Measurements from ENCODE around the gene FAM13A.
A peak's percentile ranks its signal among the peaks of the same experiment; 100 is the strongest.
"Not testable (repeated sequence)": the region's sequence is repeated elsewhere in the genome, so short reads cannot be mapped to it uniquely, and the experiment has no call there.

FAM13A gene

GRCh38 chr4:89056953-89057398 is at the start of gene FAM13A:
TSS of gene FAM13A (minus strand) at chr4:89057185. CDS start at chr4:89056964, 221 bp downstream.
- DNase-seq, result peak; percentile 89

- no peak for DNase-seq
Observed at GRCh38 chr4:89105726-89106125, 48.7 kb upstream of the FAM13A start.

GRCh38 chr4:89101256-89102161 is 44.5 kb upstream of the FAM13A start:
- peak; percentile 24 for DNase-seq

GRCh38 chr4:89100853-89101252 is 43.9 kb upstream of the FAM13A start:
- no peak for DNase-seq

GRCh38 chr4:89099471-89099870 is 42.5 kb upstream of the FAM13A start:
- DNase-seq, result no peak

GRCh38 chr4:89099034-89099433 is 42.0 kb upstream of the FAM13A start:
- DNase-seq, result no peak

GRCh38 chr4:89078300-89078699 is 21.3 kb upstream of the FAM13A start:
- no peak for DNase-seq

GRCh38 chr4:89077761-89078160 is 20.8 kb upstream of the FAM13A start:
- no peak for DNase-seq

GRCh38 chr4:89072921-89073320 is 15.9 kb upstream of the FAM13A start:
- no peak for DNase-seq

- DNase-seq, result no peak
Observed at GRCh38 chr4:89071311-89071710, 14.3 kb upstream of the FAM13A start.

- DNase-seq, result no peak
Observed at GRCh38 chr4:89070041-89070440, 13.1 kb upstream of the FAM13A start.

- DNase-seq, result no peak
Observed at GRCh38 chr4:89069481-89069880, 12.5 kb upstream of the FAM13A start.

- DNase-seq, result no peak
Observed at GRCh38 chr4:89067417-89067816, 10.4 kb upstream of the FAM13A start.

GRCh38 chr4:89064848-89065247 is 7.9 kb upstream of the FAM13A start:
- peak; percentile 86 for DNase-seq

- DNase-seq, result not testable (repeated sequence)
Observed at GRCh38 chr4:89057844-89058243, 859 bp upstream of the FAM13A start.

GRCh38 chr4:89056292-89056952 is 563 bp downstream of the FAM13A start:
- no peak for DNase-seq

- no peak for DNase-seq
Observed at GRCh38 chr4:89055157-89056080, 1.6 kb downstream of the FAM13A start.

- no peak for DNase-seq
Observed at GRCh38 chr4:89054627-89055026, 2.4 kb downstream of the FAM13A start.

- DNase-seq, result no peak
Observed at GRCh38 chr4:89049853-89050252, 7.1 kb downstream of the FAM13A start.

- no peak for DNase-seq
Observed at GRCh38 chr4:89048906-89049601, 7.9 kb downstream of the FAM13A start.

- no peak for DNase-seq
Observed at GRCh38 chr4:89044147-89044900, 12.7 kb downstream of the FAM13A start.

GRCh38 chr4:89042055-89042454 is 14.9 kb downstream of the FAM13A start:
- no peak for DNase-seq
